Left kidney (tissue), 2 donors: Measurements from ENCODE around the gene NPAS3. TPM values are rescaled to one million over a fixed set of nuclear protein-coding genes. Genes with fewer than 3 reads are reported as not detected.
A peak's percentile ranks its signal among the peaks of the same experiment; 100 is the strongest.

Experiments
- DNase-seq: peaks from one replicate; pipeline ENCODE4 v3.0.0-alpha.2; 2013
- polyA plus RNA-seq: library from polyadenylated mRNA; unstranded; fragments of 120-200 nt; gene quantifications from one replicate; pipeline ENCODE4 v1.2.1, GENCODE V29; 2013; ENCODE audit not compliant: insufficient read length

Gene NPAS3
- polyA plus RNA-seq, 1 donor = 8.7 TPM

GRCh38 chr14:32940066-32940651 lies 1.5 kb downstream of the NPAS3 start:
- no peak for DNase-seq

- no peak for DNase-seq
Measured at GRCh38 chr14:32940711-32941667, 2.3 kb downstream of the NPAS3 start.

DNA sequence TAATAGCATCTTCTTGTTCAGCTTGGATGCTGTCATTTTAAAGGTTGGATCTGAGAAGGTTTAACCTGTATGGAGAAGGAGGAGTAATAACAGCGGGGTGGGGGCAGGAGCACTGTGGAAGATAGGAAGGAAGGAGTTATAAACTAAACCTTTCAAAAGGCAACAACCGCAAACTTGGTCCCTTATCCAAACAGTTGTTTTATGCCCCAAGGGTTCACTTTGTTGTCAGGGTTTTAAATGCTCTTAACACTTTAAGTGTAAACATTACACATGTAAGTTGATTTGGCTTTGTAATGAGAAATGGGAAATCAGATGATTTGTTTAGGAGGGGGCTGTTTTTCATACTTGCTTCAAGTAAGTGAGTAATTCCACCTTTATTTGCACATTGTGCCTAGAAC lies 3.0 kb downstream of the NPAS3 start:
- no peak for DNase-seq

DNA sequence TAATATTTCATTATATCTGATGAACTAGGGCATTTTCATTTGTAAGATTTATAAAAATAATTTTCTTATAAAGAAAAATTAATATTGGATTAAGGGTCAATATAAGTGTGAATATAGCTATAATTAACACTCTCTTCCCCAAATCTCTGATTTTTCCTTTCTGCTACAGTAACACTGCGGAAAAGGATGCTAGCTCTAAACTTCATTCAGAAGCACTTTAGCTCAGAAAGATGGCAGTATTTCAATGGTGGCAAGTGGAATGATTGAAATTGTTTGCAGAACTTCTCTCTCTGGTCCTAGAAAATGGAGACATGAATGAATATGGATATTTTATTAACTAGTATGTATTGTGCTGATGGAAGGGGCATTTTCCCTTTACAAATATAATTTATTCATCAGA lies 8.4 kb downstream of the NPAS3 start:
- no peak for DNase-seq

- no peak for DNase-seq
Measured at GRCh38 chr14:32947792-32948191, 9.1 kb downstream of the NPAS3 start.

DNA sequence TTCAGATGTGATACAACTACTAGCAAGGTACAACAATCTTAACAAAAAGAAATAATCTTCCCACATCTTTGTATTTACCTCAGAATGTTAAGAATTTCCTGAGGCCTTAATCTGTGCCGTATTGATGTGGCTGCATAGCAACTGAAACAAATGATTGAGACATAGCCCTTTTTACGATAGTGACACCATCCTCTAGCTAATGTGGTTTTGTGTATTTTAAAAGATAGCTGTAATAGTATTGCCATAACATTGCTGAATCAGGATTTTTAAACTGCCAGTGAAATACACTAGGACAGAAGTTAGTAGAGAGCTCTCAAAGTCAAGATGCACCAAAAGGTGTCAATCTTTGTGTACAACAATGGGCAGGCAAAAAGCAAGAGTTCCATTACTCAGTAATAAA lies 11.9 kb downstream of the NPAS3 start:
- no peak for DNase-seq

DNA sequence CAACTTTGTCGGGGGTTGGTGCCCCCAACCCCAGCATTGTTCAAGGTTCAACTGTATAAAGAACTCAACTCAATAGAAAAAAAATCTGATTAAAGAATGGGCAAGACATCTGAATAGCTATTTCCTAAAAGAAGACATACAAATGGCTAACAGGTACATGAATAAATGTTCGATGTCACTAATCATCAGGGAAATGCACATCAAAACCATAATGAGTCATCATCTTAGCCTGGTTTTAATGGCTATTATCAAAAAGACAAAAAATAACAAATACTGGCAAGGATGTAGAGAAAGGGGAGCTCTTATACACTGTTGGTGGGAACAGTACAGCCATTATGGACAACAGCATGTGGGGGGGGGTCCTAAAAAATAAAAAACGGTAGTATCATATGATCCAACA lies 28.7 kb downstream of the NPAS3 start:
- no peak for DNase-seq

- no peak for DNase-seq
Measured at GRCh38 chr14:32968972-32969544, 30.4 kb downstream of the NPAS3 start.

DNA sequence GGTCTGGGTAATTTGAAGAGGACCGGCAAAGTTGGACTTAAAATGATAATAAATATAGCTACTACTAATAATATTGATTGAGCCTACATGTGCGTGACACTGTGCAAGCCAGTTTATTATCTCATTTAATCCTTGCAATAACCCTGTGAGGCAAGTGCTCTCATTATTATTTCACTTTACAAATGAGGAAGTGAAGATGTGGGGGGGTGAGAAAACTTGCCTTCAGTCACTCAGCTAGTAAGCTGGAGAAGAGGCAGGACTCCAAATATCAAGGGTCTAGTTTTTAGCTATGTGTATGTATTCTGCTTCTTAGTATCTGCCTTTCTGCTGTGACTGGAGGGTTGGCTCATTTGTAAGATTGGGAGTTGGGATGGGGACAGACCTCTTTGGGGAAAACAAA lies 39.2 kb downstream of the NPAS3 start:
- DNase-seq = no peak

DNA sequence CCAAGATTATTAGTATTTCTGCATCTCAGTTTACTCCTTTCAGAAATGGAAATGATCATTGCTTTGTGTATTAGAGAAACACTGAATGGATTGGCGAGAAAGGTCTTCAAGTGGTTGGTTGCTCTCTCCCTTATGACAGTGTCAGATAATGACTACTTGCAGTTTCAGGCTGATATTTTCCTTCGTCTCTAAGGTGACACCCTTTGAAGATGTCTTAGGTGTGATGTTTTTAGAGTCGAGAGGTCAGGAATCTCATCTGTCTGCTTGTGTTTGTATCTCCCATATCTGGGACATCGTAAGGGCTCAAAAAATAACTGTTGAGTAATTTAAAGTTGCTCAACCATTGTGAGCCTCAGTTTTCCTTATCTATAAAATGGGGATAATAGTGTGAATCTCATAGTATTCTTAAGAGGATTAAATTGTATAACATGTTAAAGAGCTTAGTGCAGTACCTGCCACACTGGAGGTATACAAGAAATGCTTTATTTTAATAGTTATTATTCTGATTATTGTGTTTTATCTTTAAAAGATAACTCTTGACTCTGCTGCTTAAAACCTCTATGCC lies 40.1 kb downstream of the NPAS3 start:
- no peak for DNase-seq

GRCh38 chr14:32980178-32980901 lies 41.7 kb downstream of the NPAS3 start:
- DNase-seq = no peak

GRCh38 chr14:32980902-32981501 lies 42.3 kb downstream of the NPAS3 start:
- DNase-seq = no peak

- no peak for DNase-seq
Measured at GRCh38 chr14:32984241-32984930, 45.7 kb downstream of the NPAS3 start.

DNA sequence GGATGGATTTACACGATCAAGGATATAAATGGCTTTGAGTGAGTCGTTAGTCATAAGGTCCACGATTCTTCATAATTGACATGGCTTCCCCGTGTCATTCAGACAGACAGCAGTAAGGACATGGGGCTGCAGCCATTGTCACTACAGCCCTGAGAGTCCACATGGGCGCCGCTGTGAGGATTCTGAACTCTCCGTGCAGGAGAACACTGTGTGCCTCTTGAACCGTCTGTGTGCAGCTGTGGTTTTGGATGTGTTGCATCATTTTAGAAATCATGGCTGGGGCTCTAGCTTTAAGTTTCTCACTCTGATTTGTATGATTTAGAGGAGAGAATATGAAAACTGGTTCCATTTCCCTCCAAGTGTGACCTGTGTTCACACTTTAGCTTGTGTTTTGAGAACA lies 47.2 kb downstream of the NPAS3 start:
- no peak for DNase-seq

DNA sequence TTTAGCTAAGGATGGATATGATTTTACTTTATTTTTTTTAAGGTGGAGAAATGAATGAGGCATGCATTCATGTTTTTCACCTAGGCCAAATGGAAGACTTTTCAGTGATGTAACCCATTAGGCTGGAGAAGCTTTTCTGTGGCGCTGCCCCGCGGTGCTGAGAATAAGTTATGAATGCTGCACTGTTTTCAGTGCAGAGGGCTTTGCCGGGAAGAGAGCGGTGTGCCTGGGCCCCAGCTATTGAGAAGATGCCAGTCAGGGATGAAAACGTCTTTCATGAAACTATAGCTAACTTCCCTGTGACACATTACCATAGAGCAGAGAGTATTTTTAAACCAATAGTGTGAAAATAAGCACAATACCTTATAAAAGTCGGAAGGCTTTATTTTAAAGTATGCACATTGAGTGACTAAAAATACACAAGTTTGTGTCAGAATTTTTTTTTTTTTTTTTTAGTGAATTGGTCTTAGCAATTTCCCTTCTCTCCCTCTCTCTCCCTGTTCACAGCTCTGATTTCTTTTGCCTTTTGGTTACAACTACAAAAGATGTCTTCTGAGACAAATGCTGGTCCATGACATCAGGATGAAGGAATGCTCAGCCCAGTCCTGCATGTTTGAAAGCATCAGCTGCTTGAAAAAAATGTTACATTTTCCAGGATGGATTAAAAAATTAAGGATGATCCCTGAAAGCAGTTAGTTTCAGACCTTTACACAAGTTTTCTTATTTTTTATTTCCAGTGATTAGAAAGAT lies 48.3 kb downstream of the NPAS3 start:
- no peak for DNase-seq

DNA sequence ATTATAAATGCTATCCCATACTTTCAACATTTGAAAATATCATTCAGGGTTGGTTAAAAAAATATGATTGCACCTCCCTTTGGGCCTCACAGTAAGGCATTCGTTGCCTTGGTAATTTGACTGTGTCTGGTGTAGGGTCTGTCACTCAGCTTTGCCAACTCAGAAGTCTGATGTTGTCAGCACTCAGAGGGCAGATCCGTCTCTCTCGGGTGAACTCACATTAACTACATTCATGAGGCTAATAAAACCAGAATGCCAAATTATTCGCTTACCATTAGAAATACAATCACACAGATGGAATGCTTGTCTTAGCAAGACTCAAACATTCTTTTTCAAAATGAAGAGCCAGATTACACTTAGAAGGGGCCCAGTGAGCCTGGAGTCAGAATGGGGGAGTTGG lies 53.0 kb downstream of the NPAS3 start:
- DNase-seq = no peak

DNA sequence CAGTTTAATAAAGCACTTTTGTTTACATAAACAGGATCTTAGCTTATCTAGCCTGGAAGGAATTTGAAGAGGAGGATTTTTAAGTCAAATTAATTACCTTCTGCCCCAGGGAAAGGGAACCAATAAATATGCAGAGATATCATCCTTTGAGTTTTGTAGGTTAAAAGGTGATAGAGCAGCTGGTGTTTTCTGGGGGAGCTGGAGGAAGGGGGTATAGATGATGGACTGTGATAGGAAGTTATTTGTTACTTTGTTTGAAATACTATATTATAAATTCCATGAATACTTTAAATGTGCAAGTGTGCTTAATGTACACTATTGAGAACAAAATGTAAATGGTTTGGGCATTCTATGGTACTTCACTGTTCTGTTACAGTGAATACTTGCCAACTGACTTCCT lies 55.2 kb downstream of the NPAS3 start:
- DNase-seq = peak; percentile 22

DNA sequence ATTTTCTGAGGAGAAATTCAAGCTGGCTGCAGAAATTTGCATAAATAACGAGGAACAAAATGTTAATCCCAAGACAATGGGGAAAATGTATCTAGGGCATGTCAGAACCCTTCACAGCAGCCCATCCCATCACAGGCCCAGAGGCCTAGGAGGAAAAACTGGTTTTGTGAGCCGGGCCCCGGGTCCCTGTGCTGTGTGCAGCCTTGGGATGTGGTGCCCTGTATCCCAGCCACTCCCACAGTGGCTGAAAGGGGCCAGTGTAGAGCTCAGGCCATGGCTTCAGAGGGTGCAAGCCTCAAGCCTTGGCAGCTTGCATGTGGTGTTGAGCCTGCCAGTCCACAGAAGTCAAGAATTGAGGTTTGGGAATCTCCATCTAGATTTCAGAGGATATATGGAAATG lies 57.7 kb downstream of the NPAS3 start:
- no peak for DNase-seq

DNA sequence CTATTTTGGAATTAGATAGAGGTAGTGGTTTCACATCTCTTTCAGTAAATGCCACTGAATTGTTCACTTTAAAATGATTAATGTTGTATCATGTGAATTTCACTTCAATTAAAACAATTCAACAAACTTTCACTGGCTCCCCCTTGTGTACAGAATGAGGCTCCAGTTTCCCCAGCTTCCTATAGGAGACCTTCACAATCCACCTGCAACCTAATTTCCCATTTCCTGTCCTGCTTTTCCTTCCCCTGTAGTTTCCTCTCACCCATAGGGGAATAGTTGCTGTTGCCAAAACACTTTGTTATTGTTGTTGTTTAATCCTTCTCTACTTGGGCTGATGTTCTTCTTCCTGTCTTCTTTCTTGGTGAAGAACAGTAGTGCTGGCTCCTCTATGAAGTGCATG lies 59.8 kb downstream of the NPAS3 start:
- DNase-seq = no peak

- DNase-seq = no peak
Measured at GRCh38 chr14:33009673-33010072, 71.0 kb downstream of the NPAS3 start.

- DNase-seq = no peak
Measured at GRCh38 chr14:33010495-33010894, 71.8 kb downstream of the NPAS3 start.
